HUES6 (cell line): Measurements from ENCODE around the gene RPL3.
"Not testable (repeated sequence)": the region's sequence is repeated elsewhere in the genome, so short reads cannot be mapped to it uniquely, and the experiment has no call there.

Experiments
- H3K27ac ChIP-seq: 2 replicates; pipeline ENCODE4 v1.7.0; 2013; ENCODE audit warnings: low read depth, mild to moderate bottlenecking, low read length, inconsistent platforms
- H3K27me3 ChIP-seq: 2 replicates; pipeline ENCODE4 v1.6.1; 2013; ENCODE audit warnings: low read length; ENCODE audit not compliant: control insufficient read depth, insufficient read depth
- H3K36me3 ChIP-seq: 2 replicates; pipeline ENCODE4 v1.6.1; 2013; ENCODE audit warnings: low read length; ENCODE audit not compliant: control insufficient read depth, insufficient read depth
- H3K4me1 ChIP-seq: 2 replicates; pipeline ENCODE4 v1.6.1; 2013; ENCODE audit warnings: low read length; ENCODE audit not compliant: control insufficient read depth, insufficient read depth
- H3K4me3 ChIP-seq: 2 replicates; pipeline ENCODE4 v1.5.1; 2013; ENCODE audit warnings: low read depth, low read length
- H3K9ac ChIP-seq: one replicate; pipeline ENCODE4 v1.6.1; 2013; ENCODE audit warnings: mild to moderate bottlenecking, low read length
- H3K9me3 ChIP-seq: 2 replicates; pipeline ENCODE4 v1.6.1; 2013; ENCODE audit warnings: low read depth, low read length; ENCODE audit not compliant: control insufficient read depth, insufficient read depth

Gene RPL3

GRCh38 chr22:39360674-39361413, 41.4 kb upstream of the RPL3 start:
- H3K4me1 ChIP-seq: peaks cover 46% of the 10 kb centered on the region
- no peaks in the 10 kb centered on the region for H3K36me3 ChIP-seq
- H3K27ac ChIP-seq: no peak overlapping the region; the same call in 1 of the 2 replicates
- H3K4me3 ChIP-seq: 0 out of 2 replicates have a peak overlapping the region, but pooled peaks have one; percentile 7
- no peaks in the 10 kb centered on the region for H3K9me3 ChIP-seq
- no peaks in the 10 kb centered on the region for H3K27me3 ChIP-seq
- peak overlapping the region; percentile 19 for H3K9ac ChIP-seq

- H3K4me1 ChIP-seq: peaks cover 46% of the 10 kb centered on the region
- H3K27me3 ChIP-seq: no peaks in the 10 kb centered on the region
- H3K36me3 ChIP-seq: no peaks in the 10 kb centered on the region
- no peak overlapping the region for H3K4me3 ChIP-seq
- H3K9me3 ChIP-seq: no peaks in the 10 kb centered on the region
- no peak overlapping the region for H3K9ac ChIP-seq
- no peak overlapping the region for H3K27ac ChIP-seq
Measured at GRCh38 chr22:39360242-39360641, 40.8 kb upstream of the RPL3 start.

GRCh38 chr22:39359659-39360195, 40.3 kb upstream of the RPL3 start:
- H3K27ac ChIP-seq: no peak overlapping the region
- no peaks in the 10 kb centered on the region for H3K9me3 ChIP-seq
- no peak overlapping the region for H3K4me3 ChIP-seq
- H3K36me3 ChIP-seq: no peaks in the 10 kb centered on the region
- H3K27me3 ChIP-seq: no peaks in the 10 kb centered on the region
- peaks cover 44% of the 10 kb centered on the region for H3K4me1 ChIP-seq
- H3K9ac ChIP-seq: no peak overlapping the region

GRCh38 chr22:39358197-39358596, 38.8 kb upstream of the RPL3 start:
- H3K9ac ChIP-seq, H3K36me3 ChIP-seq, H3K4me3 ChIP-seq, H3K27ac ChIP-seq, H3K27me3 ChIP-seq, H3K9me3 ChIP-seq: not testable (repeated sequence)
- peaks cover 33% of the 10 kb centered on the region for H3K4me1 ChIP-seq

GRCh38 chr22:39357110-39358108, 38.0 kb upstream of the RPL3 start:
- not testable (repeated sequence) for H3K36me3 ChIP-seq, H3K9me3 ChIP-seq, H3K27me3 ChIP-seq, H3K4me3 ChIP-seq, H3K27ac ChIP-seq
- Histone ChIP-seq H3K9ac (peak overlapping the region; percentile 16), H3K4me1 (peaks cover 27% of the 10 kb centered on the region)

GRCh38 chr22:39356464-39356863, 37.0 kb upstream of the RPL3 start:
- no peak overlapping the region for H3K27ac ChIP-seq
- H3K4me1 ChIP-seq: peaks cover 32% of the 10 kb centered on the region
- no peaks in the 10 kb centered on the region for H3K36me3 ChIP-seq
- H3K9me3 ChIP-seq: no peaks in the 10 kb centered on the region
- no peak overlapping the region for H3K9ac ChIP-seq
- no peak overlapping the region for H3K4me3 ChIP-seq
- no peaks in the 10 kb centered on the region for H3K27me3 ChIP-seq

GRCh38 chr22:39355805-39356204, 36.4 kb upstream of the RPL3 start:
- H3K9me3 ChIP-seq, H3K9ac ChIP-seq, H3K27ac ChIP-seq, H3K27me3 ChIP-seq, H3K36me3 ChIP-seq, H3K4me3 ChIP-seq: not testable (repeated sequence)
- H3K4me1 ChIP-seq: peaks cover 35% of the 10 kb centered on the region

- no peaks in the 10 kb centered on the region for H3K36me3 ChIP-seq
- no peaks in the 10 kb centered on the region for H3K27me3 ChIP-seq
- H3K9ac ChIP-seq: no peak overlapping the region
- H3K4me3 ChIP-seq: no peak overlapping the region
- H3K27ac ChIP-seq: no peak overlapping the region
- peaks cover 33% of the 10 kb centered on the region for H3K4me1 ChIP-seq
- H3K9me3 ChIP-seq: no peaks in the 10 kb centered on the region
Measured at GRCh38 chr22:39355080-39355479, 35.7 kb upstream of the RPL3 start.

GRCh38 chr22:39353346-39353745, 33.9 kb upstream of the RPL3 start:
- H3K9ac ChIP-seq: no peak overlapping the region

GRCh38 chr22:39352306-39352891, 33.0 kb upstream of the RPL3 start:
- Histone ChIP-seq H3K36me3 (no peaks in the 10 kb centered on the region), H3K9ac (no peak overlapping the region), H3K27ac (no peak overlapping the region), H3K4me1 (peaks cover 36% of the 10 kb centered on the region), H3K9me3 (no peaks in the 10 kb centered on the region), H3K4me3 (no peak overlapping the region), H3K27me3 (no peaks in the 10 kb centered on the region)

More at GRCh38 chr22:39353346-39353745, 33.9 kb upstream of the RPL3 start:
- Histone ChIP-seq H3K27ac (no peak overlapping the region), H3K9me3 (no peaks in the 10 kb centered on the region), H3K36me3 (no peaks in the 10 kb centered on the region), H3K27me3 (no peaks in the 10 kb centered on the region), H3K4me1 (peaks cover 36% of the 10 kb centered on the region), H3K4me3 (no peak overlapping the region)
